HG02970 (cell line): ENCODE results near the gene E2F2.
A peak's percentile ranks its signal among the peaks of the same experiment; 100 is the strongest.
"Not testable (repeated sequence)": the region's sequence is repeated elsewhere in the genome, so short reads cannot be mapped to it uniquely, and the experiment has no call there.

Experiments used
- ATAC-seq: cut with Tn5 transposase; IDR thresholded peaks from one replicate; pipeline ENCODE4 v1.9.1; 2021; ENCODE audit warnings: mild to moderate bottlenecking, moderate library complexity, moderate number of reproducible peaks; ENCODE audit not compliant: unreplicated experiment, low FRiP score

E2F2 gene

GRCh38 chr1:23551849-23552248 is 20.8 kb upstream of the E2F2 start:
- ATAC-seq = no peak

GRCh38 chr1:23548704-23549143 is 17.7 kb upstream of the E2F2 start:
- ATAC-seq = no peak

DNA sequence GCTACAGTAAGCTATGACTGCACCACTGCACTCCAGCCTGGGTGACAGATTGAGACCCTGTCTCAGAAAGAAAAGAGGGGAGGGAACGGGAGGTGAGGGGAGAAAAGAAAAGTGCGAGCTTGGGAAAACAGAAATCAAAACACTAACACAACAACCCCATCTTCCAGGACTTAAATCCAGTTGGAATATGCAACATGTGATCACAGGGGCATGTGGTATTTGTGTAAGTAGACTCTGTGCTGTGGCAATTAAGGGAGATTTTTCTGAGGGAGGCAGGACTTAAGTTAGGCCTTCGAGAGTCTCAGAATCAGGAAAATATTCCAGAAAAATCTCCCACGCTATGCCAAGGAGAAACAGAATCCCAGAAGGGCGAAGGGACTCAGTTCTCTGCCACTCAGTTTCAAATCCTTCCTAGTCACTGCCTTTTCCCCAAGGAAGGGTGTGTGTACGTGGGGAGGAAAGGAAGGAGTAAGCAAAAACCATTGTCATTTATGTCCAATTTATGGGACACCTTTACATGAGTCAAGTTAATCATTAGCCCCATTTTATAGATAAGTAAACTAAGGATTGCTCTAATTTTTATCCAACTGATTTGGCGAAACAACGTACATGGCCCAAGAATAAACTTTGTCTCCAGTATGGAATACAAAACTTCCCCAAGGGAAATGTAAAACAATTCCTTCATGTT is 16.0 kb upstream of the E2F2 start:
- no peak for ATAC-seq

GRCh38 chr1:23545851-23546250 is 14.8 kb upstream of the E2F2 start:
- ATAC-seq = no peak

DNA sequence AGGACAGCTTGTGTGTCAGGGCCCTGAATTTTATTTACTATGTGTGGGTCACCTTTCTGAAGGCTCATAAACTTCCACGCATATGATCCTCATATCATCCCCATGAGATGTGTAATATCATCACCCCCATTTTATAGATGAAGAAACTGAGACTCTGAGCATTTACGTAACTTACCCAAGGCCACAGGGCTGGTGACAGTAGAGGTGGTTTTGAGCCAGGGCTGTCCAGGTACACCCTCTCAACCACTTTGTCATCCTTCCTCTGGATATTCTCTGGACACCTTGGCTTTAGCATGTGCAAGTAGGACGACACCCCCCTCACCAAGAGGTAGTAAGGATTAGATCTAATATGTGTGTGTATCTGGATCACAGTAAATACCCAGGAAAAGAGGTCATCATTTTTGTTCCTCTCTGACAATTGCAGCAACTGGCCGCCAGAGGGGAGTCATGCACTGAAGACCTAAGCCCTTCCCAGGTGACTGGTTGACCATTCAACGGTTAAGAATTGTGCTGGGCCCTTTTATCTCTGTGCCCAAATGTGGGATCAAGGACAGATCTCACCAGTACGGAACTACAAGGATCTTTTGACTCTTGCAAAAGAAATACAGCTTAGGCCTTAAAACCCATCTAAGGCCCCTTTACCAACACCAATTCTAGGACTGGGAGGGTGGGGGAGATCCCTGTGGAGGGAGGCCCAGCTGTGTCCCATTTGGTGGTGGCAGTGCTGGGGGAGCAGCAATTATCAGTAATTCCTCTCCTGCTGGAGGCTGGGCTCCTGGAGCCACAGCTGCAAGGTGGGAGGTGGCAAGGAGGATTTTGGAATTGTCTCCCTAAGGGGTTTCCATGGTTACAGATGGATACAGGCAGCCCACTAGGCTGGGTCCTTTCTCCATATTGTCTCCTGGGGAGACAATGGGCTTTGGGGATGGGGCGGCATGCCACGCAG is 13.7 kb upstream of the E2F2 start:
- no peak for ATAC-seq

- no peak for ATAC-seq
Measured at GRCh38 chr1:23543707-23544443, 12.8 kb upstream of the E2F2 start.

DNA sequence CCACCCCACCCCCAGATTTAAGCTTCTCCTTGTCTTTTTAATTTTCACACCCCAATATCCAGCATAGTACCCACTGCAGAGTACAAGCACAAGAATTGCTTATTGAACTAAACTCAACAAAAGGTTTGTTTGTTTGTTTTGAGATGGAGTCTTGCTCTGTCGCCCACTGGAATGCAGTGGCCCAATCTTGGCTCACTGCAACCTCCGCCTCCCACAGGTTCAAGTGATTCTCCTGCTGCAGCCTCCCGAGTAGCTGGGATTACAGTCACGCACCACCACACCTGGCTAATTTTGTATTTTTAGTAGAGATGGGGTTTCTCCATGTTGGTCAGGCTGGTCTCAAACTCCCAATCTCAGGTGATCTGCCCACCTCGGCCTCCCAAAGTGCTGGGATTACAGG is 11.9 kb upstream of the E2F2 start:
- ATAC-seq = not testable (repeated sequence)

GRCh38 chr1:23539698-23540266 is 8.7 kb upstream of the E2F2 start:
- peak; percentile 72 for ATAC-seq

DNA sequence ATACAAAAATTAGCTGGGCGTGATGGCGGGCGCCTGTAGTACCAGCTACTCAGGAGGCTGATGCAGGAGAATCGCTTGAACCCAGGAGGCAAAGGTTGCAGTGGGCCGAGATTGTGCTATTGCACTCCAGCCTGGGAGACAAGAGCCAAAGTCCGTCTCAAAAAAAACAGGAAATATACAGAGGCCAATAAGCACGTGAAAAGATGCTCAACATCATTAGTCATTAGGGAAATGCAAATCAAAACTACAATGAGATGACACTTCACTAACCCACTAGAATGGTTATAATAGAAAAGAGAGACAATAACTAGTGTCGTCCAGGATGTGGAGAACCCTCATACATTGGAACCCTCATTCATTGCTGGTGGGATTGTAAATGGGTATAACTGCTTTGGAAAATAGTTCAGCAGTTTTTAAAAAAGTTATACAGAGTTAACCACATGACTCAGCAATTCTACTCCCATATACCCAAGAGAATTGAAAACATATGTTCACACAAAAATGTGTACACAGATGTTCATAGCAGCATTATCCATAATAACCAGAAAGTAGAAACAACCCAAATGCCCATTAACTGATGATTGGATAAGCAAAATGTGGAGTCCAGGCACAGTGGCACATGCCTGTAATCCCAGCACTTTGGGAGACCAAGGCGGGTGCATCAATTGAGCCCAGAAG is 6.4 kb upstream of the E2F2 start:
- no peak for ATAC-seq

DNA sequence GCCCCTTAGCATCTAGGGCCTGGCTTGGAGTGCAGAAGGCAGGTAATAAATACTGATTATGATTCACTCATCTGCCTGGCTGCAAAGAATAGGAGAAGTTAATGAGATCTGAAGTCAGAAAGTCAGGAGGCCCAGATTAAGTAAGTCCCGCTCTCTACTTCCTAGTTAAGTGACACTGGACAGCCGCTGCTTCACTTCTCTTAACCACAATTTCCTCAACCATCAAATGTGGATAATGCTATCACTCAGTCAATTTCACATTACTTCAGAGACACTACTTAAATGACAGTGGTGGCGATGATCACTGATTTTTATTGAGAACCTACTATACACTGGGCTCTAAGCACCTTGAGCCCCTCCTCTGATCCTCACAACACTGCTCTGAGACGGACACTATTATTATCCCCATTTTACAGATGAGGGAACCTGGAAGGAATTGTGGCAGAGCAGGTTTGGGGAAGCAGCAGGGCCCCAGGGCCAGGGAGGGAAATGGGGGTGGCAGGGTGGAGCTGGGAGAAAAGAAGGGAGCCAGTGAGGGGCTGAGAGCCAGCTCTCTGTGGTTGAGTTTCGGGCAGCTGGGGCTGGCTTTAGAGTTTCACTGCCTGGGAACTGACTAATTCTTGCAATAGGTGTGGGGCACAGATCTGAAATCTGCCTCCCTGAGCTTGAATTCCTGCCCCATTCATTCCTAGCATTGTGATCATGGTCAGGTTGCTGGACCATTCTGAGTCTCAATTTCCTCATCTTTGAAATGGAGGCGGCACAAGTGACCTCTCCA is 2.4 kb upstream of the E2F2 start:
- no peak for ATAC-seq

GRCh38 chr1:23531562-23532094 is 595 bp upstream of the E2F2 start:
- no peak for ATAC-seq

GRCh38 chr1:23530087-23530746 is 816 bp downstream of the E2F2 start:
- no peak for ATAC-seq

DNA sequence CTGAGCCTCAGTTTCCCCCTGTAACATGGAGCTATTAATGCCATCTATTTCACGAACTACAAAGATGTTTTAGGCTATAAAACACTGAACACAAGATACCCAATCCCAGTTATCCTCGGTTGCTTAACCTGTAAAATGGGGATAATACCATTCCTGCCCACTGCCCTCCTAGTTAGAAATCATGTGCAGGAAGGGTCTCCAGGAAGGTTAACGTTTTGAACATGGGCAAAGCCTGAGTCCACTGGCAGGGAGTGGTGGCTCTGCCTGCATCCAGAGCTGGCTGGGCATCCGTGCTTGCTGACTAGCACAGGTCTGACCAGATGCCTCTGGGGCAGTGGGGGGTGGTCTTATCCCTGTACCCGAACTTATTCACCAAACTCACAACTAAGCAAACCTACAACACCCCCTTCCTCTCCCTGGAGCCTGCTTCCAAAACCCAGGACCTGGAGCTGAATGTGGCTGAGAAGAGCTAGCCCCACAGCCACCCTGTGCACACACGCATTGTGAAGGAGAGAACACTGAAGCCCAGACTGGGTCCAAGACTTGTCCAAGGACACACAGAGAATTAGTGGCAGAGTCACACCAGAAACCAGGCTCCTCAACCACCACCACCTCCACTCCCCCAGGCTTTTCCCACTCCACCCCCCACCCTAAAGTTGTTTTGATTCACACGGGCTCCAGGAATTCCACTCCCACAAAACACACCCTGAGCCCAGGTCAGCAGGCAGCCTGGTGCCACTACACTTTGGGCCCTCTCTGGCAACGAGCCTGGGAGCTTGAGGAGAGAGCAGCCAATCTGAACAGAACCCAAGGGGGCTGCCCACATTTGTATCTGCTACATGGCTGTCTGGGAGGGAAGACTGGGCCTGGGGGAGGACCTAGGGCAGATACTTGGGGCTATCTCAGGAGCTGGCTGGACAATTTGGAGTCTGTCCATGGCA is 1.6 kb downstream of the E2F2 start:
- ATAC-seq = no peak

DNA sequence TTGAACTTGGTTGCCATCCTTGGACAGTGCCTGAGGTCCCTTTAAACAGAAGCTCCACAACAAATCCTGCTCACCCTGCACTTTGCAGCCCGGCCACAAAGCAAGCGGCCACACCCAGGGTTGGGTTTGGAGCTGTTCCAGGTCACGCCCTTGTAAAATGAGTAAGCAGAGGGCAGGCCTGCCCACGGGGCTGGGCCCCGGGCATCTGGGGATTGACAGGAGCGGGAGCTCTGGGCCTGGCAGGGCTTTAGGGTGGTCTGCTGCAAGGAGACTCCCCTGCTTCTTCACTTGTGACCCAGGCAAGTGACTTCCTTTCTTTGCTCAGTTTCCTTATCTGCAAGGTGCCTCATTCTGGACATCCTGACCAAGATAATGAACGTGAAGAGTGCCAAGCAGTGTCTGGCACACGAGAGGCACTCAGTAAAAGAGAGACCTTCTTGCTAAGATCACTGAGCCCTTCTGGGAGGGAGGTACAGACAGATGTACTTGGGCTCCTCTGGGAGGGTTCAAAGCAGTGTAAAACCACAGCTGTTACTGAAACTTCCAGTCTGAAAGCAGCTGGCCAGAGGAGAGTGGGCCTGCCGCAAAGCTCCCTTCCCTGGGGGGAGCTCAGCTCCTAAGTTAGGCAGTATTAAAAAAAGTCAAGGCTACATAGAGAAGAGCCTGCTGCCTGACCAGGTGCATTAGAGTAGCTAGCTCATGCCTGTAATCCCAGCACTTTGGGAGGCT is 2.6 kb downstream of the E2F2 start:
- no peak for ATAC-seq

- no peak for ATAC-seq
Measured at GRCh38 chr1:23527900-23528249, 3.2 kb downstream of the E2F2 start.

GRCh38 chr1:23527366-23527765 is 3.7 kb downstream of the E2F2 start:
- no peak for ATAC-seq
